GM23338 (cell line): Measurements from ENCODE around the gene RUNX1. TPM values are rescaled to one million over a fixed set of nuclear protein-coding genes. Genes with fewer than 3 reads are reported as not detected.
A peak's percentile ranks its signal among the peaks of the same experiment; 100 is the strongest.

ENCODE experiments used
- ATAC-seq: fragments of 200-7000 bp; cut with Tn5 transposase; 3 replicates; pipeline ENCODE4 v1.9.1; 2020
- DNase-seq: peaks from one replicate; pipeline ENCODE4 v3.0.0-alpha.2; 2015; ENCODE audit warnings: low spot score
- H2AFZ ChIP-seq: fragments of 200-600 bp; sonication (generic); 2 replicates; pipeline ENCODE4 v1.8.0; 2016; ENCODE audit warnings: antibody characterized with exemption, mild to moderate bottlenecking, moderate library complexity
- H3F3A ChIP-seq: fragments of 200-600 bp; sonication (generic); replicated peaks from 2 replicates; pipeline ENCODE4 v1.8.0; 2017; ENCODE audit warnings: antibody characterized with exemption, mixed run types, low read depth
- H3K27ac ChIP-seq: fragments of 200-600 bp; sonication (generic); 2 replicates; pipeline ENCODE4 v1.6.1; 2016; ENCODE audit warnings: low read depth
- H3K27me3 ChIP-seq: fragments of 200-600 bp; sonication (generic); 2 replicates; pipeline ENCODE4 v1.8.0; 2016; ENCODE audit warnings: mild to moderate bottlenecking, mixed run types, moderate library complexity; ENCODE audit not compliant: insufficient read depth
- H3K36me3 ChIP-seq: fragments of 200-600 bp; sonication (generic); 2 replicates; pipeline ENCODE4 v1.8.0; 2016; ENCODE audit warnings: mild to moderate bottlenecking; ENCODE audit not compliant: insufficient read depth
- H3K4me1 ChIP-seq: fragments of 200-600 bp; sonication (generic); 2 replicates; pipeline ENCODE4 v1.8.0; 2016; ENCODE audit warnings: mild to moderate bottlenecking, moderate library complexity; ENCODE audit not compliant: insufficient read depth
- H3K4me2 ChIP-seq: fragments of 200-600 bp; sonication (generic); 2 replicates; pipeline ENCODE4 v1.7.1; 2017; ENCODE audit warnings: mixed run types
- H3K4me3 ChIP-seq: fragments of 200-600 bp; sonication (generic); 2 replicates; pipeline ENCODE4 v1.6.1; 2016; ENCODE audit warnings: mixed run types
- H3K79me2 ChIP-seq: fragments of 200-600 bp; sonication (generic); replicated peaks from 2 replicates; pipeline ENCODE4 v1.8.0; 2017; ENCODE audit warnings: mild to moderate bottlenecking; ENCODE audit not compliant: insufficient read depth
- H3K9me2 ChIP-seq: fragments of 200-600 bp; sonication (generic); 2 replicates; pipeline ENCODE4 v1.8.0; 2017; ENCODE audit not compliant: insufficient read depth
- H4K20me1 ChIP-seq: fragments of 200-600 bp; sonication (generic); replicated peaks from 2 replicates; pipeline ENCODE4 v1.8.0; 2017; ENCODE audit warnings: mild to moderate bottlenecking; ENCODE audit not compliant: insufficient read depth
- H3K27ac Mint-ChIP-seq: 2 replicates; pipeline ENCODE4 v1.8.0; 2020; ENCODE audit warnings: inconsistent platforms, mild to moderate bottlenecking, moderate library complexity, mixed read lengths
- H3K27me3 Mint-ChIP-seq: 3 replicates; pipeline ENCODE4 v1.8.0; 2022; ENCODE audit warnings: low read depth, mild to moderate bottlenecking, moderate library complexity, mixed read lengths, inconsistent platforms; ENCODE audit not compliant: insufficient read depth, poor library complexity
- H3K36me3 Mint-ChIP-seq: 3 replicates; pipeline ENCODE4 v1.8.0; 2021; ENCODE audit warnings: low read depth, mild to moderate bottlenecking, inconsistent platforms, moderate library complexity, mixed read lengths
- H3K4me1 Mint-ChIP-seq: 3 replicates; pipeline ENCODE4 v1.8.0; 2020; ENCODE audit warnings: mild to moderate bottlenecking, inconsistent platforms, mixed read lengths
- H3K4me3 Mint-ChIP-seq: 3 replicates; pipeline ENCODE4 v1.8.0; 2021; ENCODE audit warnings: moderate library complexity, mild to moderate bottlenecking, inconsistent platforms, mixed read lengths
- H3K9me3 Mint-ChIP-seq: 3 replicates; pipeline ENCODE4 v1.8.0; 2020; ENCODE audit warnings: moderate library complexity, mild to moderate bottlenecking, inconsistent platforms, mixed read lengths
- CREB1 ChIP-seq: fragments of 250-450 bp; sonication (Bioruptor Pico); IDR thresholded peaks from 2 replicates; pipeline ENCODE4 v1.5.0; 2020; ENCODE audit warnings: low read depth, mild to moderate bottlenecking, moderate library complexity
- EZH2 ChIP-seq: fragments of 200-600 bp; sonication (generic); IDR thresholded peaks from one replicate; pipeline ENCODE4 v1.8.0; 2017; ENCODE audit warnings: antibody characterized with exemption, mild to moderate bottlenecking, low read depth; ENCODE audit not compliant: unreplicated experiment
- EZH2phosphoT487 ChIP-seq: fragments of 200-600 bp; sonication (generic); IDR thresholded peaks from one replicate; pipeline ENCODE4 v1.8.1; 2018; ENCODE audit warnings: antibody characterized with exemption; ENCODE audit not compliant: unreplicated experiment
- JUNB ChIP-seq: IDR thresholded peaks from one replicate; pipeline ENCODE4 v1.6.1; 2016; ENCODE audit warnings: antibody characterized with exemption; ENCODE audit not compliant: unreplicated experiment
- NANOG ChIP-seq: IDR thresholded peaks from 2 replicates; pipeline ENCODE4 v1.6.1; 2016; ENCODE audit warnings: antibody characterized with exemption, borderline replicate concordance
- POLR2AphosphoS5 ChIP-seq: IDR thresholded peaks from 2 replicates; pipeline ENCODE4 v1.6.1; 2016; ENCODE audit warnings: antibody characterized with exemption, low read depth
- STAT1 ChIP-seq: IDR thresholded peaks from one replicate; pipeline ENCODE4 v1.6.1; 2016; ENCODE audit warnings: antibody characterized with exemption; ENCODE audit not compliant: unreplicated experiment
- ZNF114 ChIP-seq: fragments of 250-450 bp; sonication (Bioruptor Pico); IDR thresholded peaks from 2 replicates; pipeline ENCODE4 v1.5.0; 2020; ENCODE audit warnings: mild to moderate bottlenecking, moderate library complexity
- ZNF331 ChIP-seq: fragments of 250-450 bp; sonication (Bioruptor Pico); IDR thresholded peaks from 2 replicates; pipeline ENCODE4 v1.5.0; 2020; ENCODE audit warnings: low read depth, mild to moderate bottlenecking, moderate library complexity
- ZNF462 ChIP-seq: fragments of 250-450 bp; sonication (Bioruptor Pico); IDR thresholded peaks from 2 replicates; pipeline ENCODE4 v1.5.0; 2020; ENCODE audit warnings: mild to moderate bottlenecking, moderate library complexity
- polyA plus RNA-seq: library from polyadenylated mRNA; unstranded; fragments of >200 nt; fragmentation: Nextera tagmentation; extraction: Ambion mirVana; gene quantifications from 2 replicates; pipeline ENCODE4 v1.2.1, GENCODE V29; 2016
- total RNA-seq: library from RNA; depleted of rRNA; stranded (reverse); fragments of >200 nt; shearing (Covaris generic); gene quantifications from 2 replicates; pipeline ENCODE4 v1.2.3, GENCODE V29; 2014
- TF ChIP-seq, protein P1 (sequence below), 2 experiments: fragments of 200-600 bp in 1 of 2; sonication (generic) in 1 of 2; conservative IDR thresholded peaks; 2 replicates each; pipeline versions ENCODE4 v1.5.1 to v1.6.1; 2016 to 2017; ENCODE audit warnings: antibody characterized with exemption in 2 of 2, low read depth in 2 of 2, mild to moderate bottlenecking in 2 of 2, moderate library complexity in 1 of 2
- TF ChIP-seq, protein P2 (sequence below): IDR thresholded peaks from 2 replicates; pipeline ENCODE4 v1.6.1; 2016; ENCODE audit warnings: antibody characterized with exemption
- TF ChIP-seq, protein P3 (sequence below): IDR thresholded peaks from one replicate; pipeline ENCODE4 v1.6.1; 2018; ENCODE audit warnings: antibody characterized with exemption; ENCODE audit not compliant: unreplicated experiment

The RUNX1 gene
- total and polyA plus RNA-seq, 2 experiments from 2014 or later: 0.29 to 1.1 TPM

- H3K36me3 Mint-ChIP-seq: no peaks in the 10 kb centered on the region
- H3K79me2 ChIP-seq: no peaks in the 10 kb centered on the region
- H3K27ac Mint-ChIP-seq: no peak overlapping the region
- H3F3A ChIP-seq: no peaks in the 10 kb centered on the region
- TF ChIP-seq ZNF331 (CRISPR knock-in tag) (no peak), EZH2phosphoT487 (no peak), NANOG (no peak), ZNF462 (CRISPR knock-in tag) (no peak), EZH2 (no peak), JUNB (no peak), ZNF114 (CRISPR knock-in tag) (no peak), STAT1 (no peak), CREB1 (CRISPR knock-in tag) (no peak), POLR2AphosphoS5 (no peak)
- TF ChIP-seq, protein P1, sequence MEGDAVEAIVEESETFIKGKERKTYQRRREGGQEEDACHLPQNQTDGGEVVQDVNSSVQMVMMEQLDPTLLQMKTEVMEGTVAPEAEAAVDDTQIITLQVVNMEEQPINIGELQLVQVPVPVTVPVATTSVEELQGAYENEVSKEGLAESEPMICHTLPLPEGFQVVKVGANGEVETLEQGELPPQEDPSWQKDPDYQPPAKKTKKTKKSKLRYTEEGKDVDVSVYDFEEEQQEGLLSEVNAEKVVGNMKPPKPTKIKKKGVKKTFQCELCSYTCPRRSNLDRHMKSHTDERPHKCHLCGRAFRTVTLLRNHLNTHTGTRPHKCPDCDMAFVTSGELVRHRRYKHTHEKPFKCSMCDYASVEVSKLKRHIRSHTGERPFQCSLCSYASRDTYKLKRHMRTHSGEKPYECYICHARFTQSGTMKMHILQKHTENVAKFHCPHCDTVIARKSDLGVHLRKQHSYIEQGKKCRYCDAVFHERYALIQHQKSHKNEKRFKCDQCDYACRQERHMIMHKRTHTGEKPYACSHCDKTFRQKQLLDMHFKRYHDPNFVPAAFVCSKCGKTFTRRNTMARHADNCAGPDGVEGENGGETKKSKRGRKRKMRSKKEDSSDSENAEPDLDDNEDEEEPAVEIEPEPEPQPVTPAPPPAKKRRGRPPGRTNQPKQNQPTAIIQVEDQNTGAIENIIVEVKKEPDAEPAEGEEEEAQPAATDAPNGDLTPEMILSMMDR (conservative IDR thresholded peaks at IDR 0.05; ENCODE audit: low read depth in 2 of 2): no peak
- TF ChIP-seq, protein P2, sequence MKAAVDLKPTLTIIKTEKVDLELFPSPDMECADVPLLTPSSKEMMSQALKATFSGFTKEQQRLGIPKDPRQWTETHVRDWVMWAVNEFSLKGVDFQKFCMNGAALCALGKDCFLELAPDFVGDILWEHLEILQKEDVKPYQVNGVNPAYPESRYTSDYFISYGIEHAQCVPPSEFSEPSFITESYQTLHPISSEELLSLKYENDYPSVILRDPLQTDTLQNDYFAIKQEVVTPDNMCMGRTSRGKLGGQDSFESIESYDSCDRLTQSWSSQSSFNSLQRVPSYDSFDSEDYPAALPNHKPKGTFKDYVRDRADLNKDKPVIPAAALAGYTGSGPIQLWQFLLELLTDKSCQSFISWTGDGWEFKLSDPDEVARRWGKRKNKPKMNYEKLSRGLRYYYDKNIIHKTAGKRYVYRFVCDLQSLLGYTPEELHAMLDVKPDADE: no peak
- TF ChIP-seq, protein P3, sequence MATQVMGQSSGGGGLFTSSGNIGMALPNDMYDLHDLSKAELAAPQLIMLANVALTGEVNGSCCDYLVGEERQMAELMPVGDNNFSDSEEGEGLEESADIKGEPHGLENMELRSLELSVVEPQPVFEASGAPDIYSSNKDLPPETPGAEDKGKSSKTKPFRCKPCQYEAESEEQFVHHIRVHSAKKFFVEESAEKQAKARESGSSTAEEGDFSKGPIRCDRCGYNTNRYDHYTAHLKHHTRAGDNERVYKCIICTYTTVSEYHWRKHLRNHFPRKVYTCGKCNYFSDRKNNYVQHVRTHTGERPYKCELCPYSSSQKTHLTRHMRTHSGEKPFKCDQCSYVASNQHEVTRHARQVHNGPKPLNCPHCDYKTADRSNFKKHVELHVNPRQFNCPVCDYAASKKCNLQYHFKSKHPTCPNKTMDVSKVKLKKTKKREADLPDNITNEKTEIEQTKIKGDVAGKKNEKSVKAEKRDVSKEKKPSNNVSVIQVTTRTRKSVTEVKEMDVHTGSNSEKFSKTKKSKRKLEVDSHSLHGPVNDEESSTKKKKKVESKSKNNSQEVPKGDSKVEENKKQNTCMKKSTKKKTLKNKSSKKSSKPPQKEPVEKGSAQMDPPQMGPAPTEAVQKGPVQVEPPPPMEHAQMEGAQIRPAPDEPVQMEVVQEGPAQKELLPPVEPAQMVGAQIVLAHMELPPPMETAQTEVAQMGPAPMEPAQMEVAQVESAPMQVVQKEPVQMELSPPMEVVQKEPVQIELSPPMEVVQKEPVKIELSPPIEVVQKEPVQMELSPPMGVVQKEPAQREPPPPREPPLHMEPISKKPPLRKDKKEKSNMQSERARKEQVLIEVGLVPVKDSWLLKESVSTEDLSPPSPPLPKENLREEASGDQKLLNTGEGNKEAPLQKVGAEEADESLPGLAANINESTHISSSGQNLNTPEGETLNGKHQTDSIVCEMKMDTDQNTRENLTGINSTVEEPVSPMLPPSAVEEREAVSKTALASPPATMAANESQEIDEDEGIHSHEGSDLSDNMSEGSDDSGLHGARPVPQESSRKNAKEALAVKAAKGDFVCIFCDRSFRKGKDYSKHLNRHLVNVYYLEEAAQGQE: no peak
- H4K20me1 ChIP-seq: no peaks in the 10 kb centered on the region
- H3K9me2 ChIP-seq: no peaks in the 10 kb centered on the region
- H3K4me1 ChIP-seq: peaks cover 20% of the 10 kb centered on the region
- H3K4me1 Mint-ChIP-seq: peaks cover 38% of the 10 kb centered on the region
- no peaks in the 10 kb centered on the region for H3K36me3 ChIP-seq
- DNase-seq (no peak), ATAC-seq (peak; percentile 37)
- H3K4me2 ChIP-seq: no peak overlapping the region
- H2AFZ ChIP-seq: no peak overlapping the region
- peaks cover 3% of the 10 kb centered on the region for H3K27me3 Mint-ChIP-seq
- H3K4me3 Mint-ChIP-seq: no peak overlapping the region
- no peaks in the 10 kb centered on the region for H3K9me3 Mint-ChIP-seq
- no peaks in the 10 kb centered on the region for H3K27me3 ChIP-seq
- H3K4me3 ChIP-seq: no peak overlapping the region
- no peak overlapping the region for H3K27ac ChIP-seq
Observed at GRCh38 chr21:34834290-34834689, 214.8 kb downstream of the RUNX1 start.
